Measurements from ENCODE around the gene PRAMEF9.
A peak's percentile ranks its signal among the peaks of the same experiment; 100 is the strongest.
"Not testable (repeated sequence)": the region's sequence is repeated elsewhere in the genome, so short reads cannot be mapped to it uniquely, and the experiment has no call there.

The PRAMEF9 gene

GRCh38 chr1:13171548-13171947 lies at the start of gene PRAMEF9:
Gene PRAMEF9 (plus strand): TSS chr1:13171848. CDS start chr1:13175281, 3,433 bp downstream.
- not testable (repeated sequence) for DNase-seq

DNA sequence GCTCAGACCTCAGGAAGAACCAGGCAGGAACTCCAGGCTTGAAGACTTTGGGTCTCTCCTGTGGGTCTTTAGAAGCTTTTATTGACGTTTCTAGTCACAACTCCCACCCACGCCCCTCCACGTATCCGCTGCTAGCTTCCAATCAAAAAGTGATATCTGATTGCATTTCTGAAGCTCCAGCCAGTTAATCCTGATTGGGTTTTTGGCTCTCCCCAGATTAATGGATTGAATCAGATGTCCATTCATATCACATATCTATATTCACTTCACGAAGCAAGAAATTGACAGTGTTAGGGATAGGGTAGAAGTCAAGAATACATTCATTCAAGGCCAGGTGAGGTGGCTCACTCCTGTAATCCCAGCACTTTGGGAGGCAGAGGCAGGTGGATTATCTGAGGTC lies 15.7 kb upstream of the PRAMEF9 start, which contains the start of gene PRAMEF26:
TSS of gene PRAMEF26 (minus strand) at position 101 of the 400 bp plus-strand sequence. CDS start 2,914 bp downstream, outside the sequence.
- not testable (repeated sequence) for DNase-seq

- not testable (repeated sequence) for DNase-seq
Observed at GRCh38 chr1:13165531-13165930, 6.1 kb upstream of the PRAMEF9 start, which contains the start of gene HNRNPCL4. Gene HNRNPCL4 (minus strand): TSS chr1:13165631. CDS start chr1:13165467, 164 bp downstream.

DNA sequence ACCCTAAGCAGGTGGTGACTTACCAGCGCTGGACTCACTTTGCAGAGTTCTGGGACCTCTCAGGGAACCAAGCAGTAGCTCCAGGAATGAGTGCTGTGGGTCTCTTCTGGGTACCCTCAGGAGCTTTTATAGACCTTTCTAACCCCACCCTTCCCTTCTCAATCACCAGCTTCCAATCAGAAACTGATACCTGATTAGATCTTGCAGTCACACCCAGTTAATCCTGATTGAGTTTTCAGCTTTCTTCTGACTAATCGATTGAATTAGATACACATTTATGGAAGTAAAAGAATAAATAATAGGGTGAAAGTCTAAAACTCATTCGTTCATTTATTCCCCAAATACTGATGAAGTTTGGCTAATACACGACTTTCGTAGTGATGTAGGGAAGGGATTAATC lies 29.7 kb downstream of the PRAMEF9 start, which contains the start of gene PRAMEF13:
TSS of gene PRAMEF13 (minus strand) at position 101 of the 400 bp plus-strand sequence. CDS start 1,820 bp downstream, outside the sequence.
- not testable (repeated sequence) for DNase-seq

- not testable (repeated sequence) for DNase-seq
Observed at GRCh38 chr1:13208712-13209111, 37.1 kb downstream of the PRAMEF9 start.

GRCh38 chr1:13216619-13217018 lies 45.0 kb downstream of the PRAMEF9 start:
- not testable (repeated sequence) for DNase-seq

DNA sequence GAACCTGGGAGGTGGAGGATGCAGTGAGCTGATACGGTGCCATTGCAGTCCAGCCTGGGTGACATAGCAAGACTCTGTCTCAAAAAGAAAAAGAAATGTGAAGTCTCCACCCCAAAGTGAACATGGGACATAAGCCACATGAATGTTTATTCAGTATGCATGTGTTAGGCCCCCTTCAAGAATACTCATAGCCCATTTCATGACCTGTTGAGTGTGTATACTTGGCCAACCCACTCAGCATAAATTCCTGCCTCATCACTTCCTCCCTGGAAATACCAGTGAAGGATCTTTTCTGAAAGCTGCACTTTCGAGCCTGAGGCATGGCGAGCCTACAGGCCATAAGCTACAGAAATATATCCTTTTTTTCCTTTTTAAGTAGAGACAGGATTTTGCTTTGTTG lies 47.6 kb downstream of the PRAMEF9 start:
- not testable (repeated sequence) for DNase-seq

DNA sequence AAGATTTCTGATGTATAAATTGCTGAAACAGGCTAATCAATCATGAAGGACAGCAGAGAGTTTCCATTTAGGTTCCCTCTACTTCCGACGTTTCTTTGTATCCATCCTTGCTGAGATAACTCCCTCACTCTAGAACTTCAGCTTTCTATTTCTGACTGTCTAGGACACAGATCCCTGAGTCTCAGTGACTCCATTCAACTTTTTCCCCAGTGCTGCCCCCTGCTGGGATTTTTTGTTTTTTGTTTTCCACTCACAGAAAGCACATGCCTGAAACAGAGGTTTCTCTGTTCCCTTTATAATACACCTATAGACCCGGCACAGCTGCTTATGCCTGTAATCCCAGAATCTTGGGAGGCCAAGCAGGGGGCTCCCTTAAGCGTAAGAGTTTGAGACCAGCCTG lies 51.1 kb downstream of the PRAMEF9 start:
- DNase-seq, result not testable (repeated sequence)

DNA sequence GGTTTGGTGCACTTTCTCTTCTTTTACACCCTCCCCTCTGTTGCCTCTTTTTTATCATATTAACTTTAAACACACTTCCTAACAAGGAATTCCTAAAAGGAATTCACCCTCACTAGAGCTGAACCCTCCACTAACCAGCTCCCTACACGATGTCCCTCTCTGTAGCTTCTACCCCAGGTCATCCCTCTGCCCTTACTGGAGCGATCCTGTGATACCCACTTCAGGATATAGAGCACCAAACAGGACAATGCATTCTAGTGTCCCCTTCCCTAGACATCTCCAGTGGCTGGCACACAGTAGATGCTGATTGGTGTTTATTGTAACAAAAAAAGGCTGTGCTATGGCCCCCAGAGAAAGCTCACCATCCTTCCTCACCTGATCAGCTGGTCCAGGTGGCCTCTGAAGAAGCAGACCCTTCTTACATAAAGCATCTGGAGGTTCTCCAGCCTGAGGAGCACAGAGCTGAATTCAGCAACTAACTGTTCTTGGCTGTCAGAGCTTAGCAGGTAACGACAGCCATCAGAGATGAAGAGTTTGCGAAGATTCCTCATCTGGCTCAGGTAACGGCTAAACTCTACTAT lies 52.9 kb downstream of the PRAMEF9 start:
- DNase-seq, result no peak

GRCh38 chr1:13225675-13226204 lies 54.1 kb downstream of the PRAMEF9 start, which contains the start of gene PRAMEF18:
Gene PRAMEF18 (minus strand): TSS chr1:13226154. CDS start chr1:13226106, 48 bp downstream.
- not testable (repeated sequence) for DNase-seq

DNA sequence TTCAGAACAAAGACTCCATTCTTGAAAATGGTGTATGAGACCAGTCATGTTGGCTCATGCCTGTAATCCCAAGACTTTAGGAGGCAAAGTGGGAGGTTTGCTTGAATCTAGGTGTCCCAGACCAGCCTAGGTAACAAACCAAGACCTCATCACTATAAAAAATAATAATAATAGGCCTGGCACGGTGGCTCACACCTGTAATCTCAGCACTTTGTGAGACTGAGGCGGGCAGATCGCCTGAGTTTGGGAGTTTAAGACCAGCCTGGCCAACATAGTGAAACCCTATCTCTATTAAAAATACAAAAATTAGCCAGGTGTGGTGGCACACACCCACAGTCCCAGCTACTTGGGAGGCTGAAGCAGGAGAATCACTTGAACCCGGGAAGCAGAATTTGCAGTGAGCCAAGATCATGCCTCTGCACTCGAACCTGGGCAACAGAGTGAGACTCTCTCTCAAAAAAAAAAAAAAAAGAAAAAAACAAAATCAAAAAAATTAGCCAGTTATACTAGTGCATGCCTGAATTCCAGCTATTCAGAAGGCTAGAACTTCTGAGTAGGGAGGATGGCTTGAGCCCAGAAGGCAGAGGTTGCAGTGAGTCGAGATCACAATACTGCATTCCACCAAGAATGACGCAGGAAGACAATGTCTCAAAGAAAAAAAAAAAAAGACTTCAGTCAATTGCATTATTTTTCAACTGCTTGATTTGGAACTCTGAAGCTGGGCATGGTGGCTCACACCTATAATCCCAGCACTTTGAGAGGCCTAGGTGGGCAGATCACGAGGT lies 55.8 kb downstream of the PRAMEF9 start:
- not testable (repeated sequence) for DNase-seq

DNA sequence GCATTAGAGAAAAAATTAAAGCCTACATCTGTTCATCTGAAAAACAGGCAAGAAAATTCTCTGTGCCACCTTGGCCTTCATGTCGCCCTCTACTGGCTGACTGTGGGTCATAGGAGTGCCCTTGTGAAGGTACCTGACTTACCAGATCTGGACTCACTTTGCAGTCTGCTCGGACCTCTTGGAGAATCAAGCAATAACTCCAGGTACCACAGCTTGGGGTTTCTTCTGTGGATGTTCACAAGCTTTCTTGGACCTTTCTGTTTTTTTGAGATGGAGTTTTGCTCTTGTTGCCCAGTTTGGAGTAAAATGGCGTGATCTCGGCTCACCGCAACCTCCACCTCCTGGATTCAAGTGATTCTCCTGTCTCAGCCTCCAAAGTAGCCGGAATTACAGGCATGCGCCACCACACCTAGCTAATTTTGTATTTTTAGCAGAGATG lies 56.7 kb downstream of the PRAMEF9 start:
- peak; percentile 17 for DNase-seq
